DOHH2 (cell line): ENCODE measurements around the gene BAG5.

Experiments
- EZH2phosphoT487 ChIP-seq: fragments of 200-600 bp; sonication (generic); IDR thresholded peaks from 2 replicates; pipeline ENCODE4 v1.6.1; 2017; ENCODE audit warnings: borderline replicate concordance, mild to moderate bottlenecking, antibody characterized with exemption, low read length, moderate library complexity, mixed read lengths
- TF ChIP-seq, protein P1 (sequence below): fragments of 200-600 bp; sonication (generic); IDR thresholded peaks from one replicate; pipeline ENCODE4 v1.5.1; 2014; ENCODE audit warnings: antibody characterized with exemption, mild to moderate bottlenecking, low read depth, low read length; ENCODE audit not compliant: poor library complexity, severe bottlenecking

- TF ChIP-seq, protein P1, sequence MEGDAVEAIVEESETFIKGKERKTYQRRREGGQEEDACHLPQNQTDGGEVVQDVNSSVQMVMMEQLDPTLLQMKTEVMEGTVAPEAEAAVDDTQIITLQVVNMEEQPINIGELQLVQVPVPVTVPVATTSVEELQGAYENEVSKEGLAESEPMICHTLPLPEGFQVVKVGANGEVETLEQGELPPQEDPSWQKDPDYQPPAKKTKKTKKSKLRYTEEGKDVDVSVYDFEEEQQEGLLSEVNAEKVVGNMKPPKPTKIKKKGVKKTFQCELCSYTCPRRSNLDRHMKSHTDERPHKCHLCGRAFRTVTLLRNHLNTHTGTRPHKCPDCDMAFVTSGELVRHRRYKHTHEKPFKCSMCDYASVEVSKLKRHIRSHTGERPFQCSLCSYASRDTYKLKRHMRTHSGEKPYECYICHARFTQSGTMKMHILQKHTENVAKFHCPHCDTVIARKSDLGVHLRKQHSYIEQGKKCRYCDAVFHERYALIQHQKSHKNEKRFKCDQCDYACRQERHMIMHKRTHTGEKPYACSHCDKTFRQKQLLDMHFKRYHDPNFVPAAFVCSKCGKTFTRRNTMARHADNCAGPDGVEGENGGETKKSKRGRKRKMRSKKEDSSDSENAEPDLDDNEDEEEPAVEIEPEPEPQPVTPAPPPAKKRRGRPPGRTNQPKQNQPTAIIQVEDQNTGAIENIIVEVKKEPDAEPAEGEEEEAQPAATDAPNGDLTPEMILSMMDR = no peak
- TF ChIP-seq EZH2phosphoT487 = no peak
Measured at GRCh38 chr14:103535891-103536565, 26.4 kb downstream of the BAG5 start.
